ENCODE results near the gene SMPD3. TPM values are rescaled to one million over a fixed set of nuclear protein-coding genes. Genes with fewer than 3 reads are reported as not detected.

SMPD3 gene
- total RNA-seq, 3 donors from 2014 or later: under 0.01 to 15.4 (median 2.9) TPM

DNA sequence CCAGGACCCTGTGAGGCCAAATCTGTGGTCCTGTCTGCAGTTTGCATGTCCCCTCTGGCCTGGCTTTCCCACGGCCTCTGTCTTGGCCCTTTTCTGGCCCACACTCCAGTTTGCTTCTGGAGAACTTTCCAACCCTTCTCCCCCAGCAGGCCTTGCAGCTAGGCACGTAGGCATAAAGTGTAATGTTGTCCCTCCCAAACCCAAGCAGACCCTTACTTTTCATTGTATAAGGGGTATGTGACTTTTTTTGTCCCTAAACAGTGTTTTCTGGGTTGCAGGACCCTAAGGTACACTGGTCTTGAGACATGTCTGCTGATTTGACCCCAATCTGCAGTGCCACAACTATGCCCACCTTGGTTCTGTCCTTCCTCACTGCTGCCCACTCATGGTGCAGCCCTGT lies 15.6 kb upstream of the SMPD3 start:
- Histone ChIP-seq H3K36me3 (no peaks in the 10 kb centered on the region), H3K9me3 (no peaks in the 10 kb centered on the region), H3K4me1 (no peaks in the 10 kb centered on the region), H3K4me3 (no peak overlapping the region), H3K27ac (no peak overlapping the region), H3K27me3 (no peaks in the 10 kb centered on the region)
- TF ChIP-seq, protein P1, sequence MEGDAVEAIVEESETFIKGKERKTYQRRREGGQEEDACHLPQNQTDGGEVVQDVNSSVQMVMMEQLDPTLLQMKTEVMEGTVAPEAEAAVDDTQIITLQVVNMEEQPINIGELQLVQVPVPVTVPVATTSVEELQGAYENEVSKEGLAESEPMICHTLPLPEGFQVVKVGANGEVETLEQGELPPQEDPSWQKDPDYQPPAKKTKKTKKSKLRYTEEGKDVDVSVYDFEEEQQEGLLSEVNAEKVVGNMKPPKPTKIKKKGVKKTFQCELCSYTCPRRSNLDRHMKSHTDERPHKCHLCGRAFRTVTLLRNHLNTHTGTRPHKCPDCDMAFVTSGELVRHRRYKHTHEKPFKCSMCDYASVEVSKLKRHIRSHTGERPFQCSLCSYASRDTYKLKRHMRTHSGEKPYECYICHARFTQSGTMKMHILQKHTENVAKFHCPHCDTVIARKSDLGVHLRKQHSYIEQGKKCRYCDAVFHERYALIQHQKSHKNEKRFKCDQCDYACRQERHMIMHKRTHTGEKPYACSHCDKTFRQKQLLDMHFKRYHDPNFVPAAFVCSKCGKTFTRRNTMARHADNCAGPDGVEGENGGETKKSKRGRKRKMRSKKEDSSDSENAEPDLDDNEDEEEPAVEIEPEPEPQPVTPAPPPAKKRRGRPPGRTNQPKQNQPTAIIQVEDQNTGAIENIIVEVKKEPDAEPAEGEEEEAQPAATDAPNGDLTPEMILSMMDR (IDR thresholded peaks at IDR 0.05): no peak
- DNase-seq (ENCODE audit: low spot score in 2 of 2): no peak
- intact Hi-C loops (cut with DNase I; ENCODE audit: low total_unique reads): no loop called here

DNA sequence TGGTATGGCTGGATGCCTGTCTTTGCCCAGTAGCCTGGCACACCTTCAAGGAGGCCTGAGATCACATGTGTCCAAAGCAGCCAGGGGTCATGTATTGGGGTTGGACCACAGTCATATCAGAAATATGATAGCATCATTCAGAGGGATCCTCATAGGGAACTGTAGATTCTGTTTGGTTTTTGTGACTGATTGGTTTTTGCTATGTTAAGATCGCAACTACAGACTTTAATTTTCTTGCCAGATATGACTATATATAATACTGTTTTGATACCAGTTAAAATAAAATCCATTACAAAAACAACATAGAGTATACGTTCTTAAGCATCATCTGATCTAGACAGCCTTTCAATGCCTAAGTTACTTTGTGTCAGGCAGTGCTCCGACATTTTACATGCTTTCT lies 11.8 kb upstream of the SMPD3 start:
- no peak for DNase-seq (ENCODE audit: low spot score in 2 of 2)
- H3K27ac ChIP-seq: no peak overlapping the region
- H3K36me3 ChIP-seq: no peaks in the 10 kb centered on the region
- intact Hi-C loops (cut with DNase I; ENCODE audit: low total_unique reads): no loop called here
- TF ChIP-seq POLR2A (IDR thresholded peaks at IDR 0.05) (no peak), POLR2AphosphoS5 (IDR thresholded peaks at IDR 0.05) (no peak)
- TF ChIP-seq, protein P1 (IDR thresholded peaks at IDR 0.05): no peak
- H3K27me3 ChIP-seq: no peaks in the 10 kb centered on the region
- no peak overlapping the region for H3K4me3 ChIP-seq
- no peaks in the 10 kb centered on the region for H3K9me3 ChIP-seq
- H3K4me1 ChIP-seq: no peaks in the 10 kb centered on the region

DNA sequence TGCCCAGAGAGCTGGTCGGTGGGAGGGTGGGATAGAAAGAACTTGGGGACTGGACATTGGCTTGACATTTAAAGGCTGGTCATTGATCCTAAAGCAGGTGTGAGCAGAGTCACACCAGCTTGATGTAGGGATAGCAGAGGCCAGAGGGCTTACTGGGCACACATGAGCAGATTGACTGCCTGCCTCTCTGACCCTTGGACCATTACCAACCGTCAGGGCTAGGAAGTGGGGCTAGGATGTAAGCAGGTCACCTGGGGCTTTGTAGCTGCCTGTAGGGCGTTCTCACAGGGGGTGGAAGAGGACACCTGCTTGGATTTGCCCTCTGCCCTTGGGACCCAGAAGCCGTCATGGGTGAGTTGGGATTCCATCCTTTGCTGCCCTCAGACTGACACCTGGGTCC lies 11.1 kb upstream of the SMPD3 start:
- H3K4me3 ChIP-seq: no peak overlapping the region
- no peaks in the 10 kb centered on the region for H3K4me1 ChIP-seq
- DNase-seq (ENCODE audit: low spot score in 2 of 2): no peak
- no peak for TF ChIP-seq POLR2AphosphoS5 (IDR thresholded peaks at IDR 0.05)
- TF ChIP-seq, protein P1 (IDR thresholded peaks at IDR 0.05): no peak
- H3K27me3 ChIP-seq: no peaks in the 10 kb centered on the region
- no peaks in the 10 kb centered on the region for H3K9me3 ChIP-seq
- no peaks in the 10 kb centered on the region for H3K36me3 ChIP-seq
- H3K27ac ChIP-seq: no peak overlapping the region
- intact Hi-C loops (cut with DNase I; ENCODE audit: low total_unique reads): no loop called here

DNA sequence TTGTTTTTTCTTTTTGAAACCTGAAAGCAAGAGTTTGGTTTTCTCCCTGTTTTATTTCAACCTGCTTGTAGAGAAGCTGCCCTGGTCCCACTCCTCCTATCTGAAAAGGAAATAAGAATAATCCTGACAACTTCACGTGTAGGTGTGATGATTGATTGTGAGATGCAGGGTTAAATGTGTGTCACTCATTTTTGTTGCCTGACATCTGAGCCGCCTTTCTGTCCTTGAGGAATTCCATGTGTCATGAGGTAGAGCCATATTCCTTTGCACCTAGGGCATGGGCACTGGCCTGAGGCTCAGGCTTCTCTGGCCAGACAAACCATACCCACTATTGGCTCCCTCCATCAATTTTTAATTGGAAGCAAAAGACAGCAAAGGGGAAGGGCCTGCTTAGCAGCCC lies 10.2 kb upstream of the SMPD3 start:
- TF ChIP-seq POLR2AphosphoS5 (IDR thresholded peaks at IDR 0.05): no peak
- TF ChIP-seq, protein P1 (IDR thresholded peaks at IDR 0.05): no peak
- no peak for TF ChIP-seq POLR2A (IDR thresholded peaks at IDR 0.05)
- H3K27ac ChIP-seq: no peak overlapping the region
- H3K4me3 ChIP-seq: no peak overlapping the region
- no peaks in the 10 kb centered on the region for H3K36me3 ChIP-seq
- DNase-seq (ENCODE audit: low spot score in 2 of 2): no peak
- no peaks in the 10 kb centered on the region for H3K9me3 ChIP-seq
- no peaks in the 10 kb centered on the region for H3K27me3 ChIP-seq
- intact Hi-C loops (cut with DNase I; ENCODE audit: low total_unique reads): no loop called here
- no peaks in the 10 kb centered on the region for H3K4me1 ChIP-seq

DNA sequence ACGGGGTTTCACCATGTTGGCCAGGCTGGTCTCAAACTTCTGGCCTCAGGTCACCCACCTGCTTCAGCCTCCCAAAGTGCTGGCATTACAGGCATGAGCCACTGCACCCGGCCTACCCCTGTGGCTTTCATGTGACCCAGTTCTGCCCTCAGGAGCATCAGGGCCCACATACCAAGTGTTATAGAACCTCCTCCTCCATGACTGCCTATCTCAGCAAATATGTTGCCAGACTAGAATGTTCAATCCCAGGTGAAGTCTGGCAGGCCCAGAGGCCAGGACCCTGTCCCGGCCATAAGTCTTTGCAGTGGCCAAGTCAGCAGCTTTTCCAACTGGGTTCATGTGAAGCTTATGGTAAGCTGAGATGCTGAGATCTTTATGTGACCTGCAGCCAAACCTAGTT lies 9.8 kb upstream of the SMPD3 start:
- Histone ChIP-seq H3K9me3 (no peaks in the 10 kb centered on the region), H3K27me3 (no peaks in the 10 kb centered on the region), H3K36me3 (no peaks in the 10 kb centered on the region), H3K27ac (no peak overlapping the region), H3K4me3 (no peak overlapping the region), H3K4me1 (no peaks in the 10 kb centered on the region)
- TF ChIP-seq POLR2AphosphoS5 (IDR thresholded peaks at IDR 0.05): no peak
- TF ChIP-seq, protein P1 (IDR thresholded peaks at IDR 0.05): no peak
- intact Hi-C loops (cut with DNase I; ENCODE audit: low total_unique reads): no loop called here
- DNase-seq (ENCODE audit: low spot score in 2 of 2): no peak
